HepG2 (cell line): ENCODE results near the gene EMC9. TPM values are rescaled to one million over a fixed set of nuclear protein-coding genes. Genes with fewer than 3 reads are reported as not detected.

Experiments used
- BCL6 ChIP-seq: IDR thresholded peaks from 2 replicates; pipeline ENCODE4 v1.6.1; 2016; ENCODE audit warnings: missing genetic modification reagents, missing compliant biosample characterization
- EED ChIP-seq: sonication (generic); formaldehyde crosslinking; IDR thresholded peaks from 2 replicates; pipeline ENCODE4 v1.5.0; 2020; ENCODE audit warnings: mild to moderate bottlenecking, missing genetic modification reagents
- IKZF1 ChIP-seq: fragments of 450-650 bp; IDR thresholded peaks from 2 replicates; pipeline ENCODE4 v1.7.1; 2016
- NAIF1 ChIP-seq: sonication (generic); formaldehyde crosslinking; IDR thresholded peaks from 2 replicates; pipeline ENCODE4 v1.5.0; 2020; ENCODE audit warnings: mild to moderate bottlenecking, missing genetic modification reagents, borderline replicate concordance
- PHB2 ChIP-seq: fragments of 450-650 bp; IDR thresholded peaks from 2 replicates; pipeline ENCODE4 v1.6.1; 2018; ENCODE audit not compliant: partially characterized antibody
- POGK ChIP-seq: sonication (generic); formaldehyde crosslinking; conservative IDR thresholded peaks from 2 replicates; pipeline ENCODE4 v1.8.0; 2022; ENCODE audit warnings: mild to moderate bottlenecking, moderate library complexity, missing genetic modification reagents
- ZFP91 ChIP-seq: sonication (generic); formaldehyde crosslinking; IDR thresholded peaks from 2 replicates; pipeline ENCODE4 v1.9.0; 2022; ENCODE audit warnings: missing genetic modification reagents, mild to moderate bottlenecking, borderline replicate concordance
- ZIK1 ChIP-seq: sonication (generic); formaldehyde crosslinking; IDR thresholded peaks from 2 replicates; pipeline ENCODE4 v1.5.0; 2020; ENCODE audit warnings: mild to moderate bottlenecking, low read depth, missing genetic modification reagents, borderline replicate concordance
- ZKSCAN5 ChIP-seq: sonication (generic); formaldehyde crosslinking; IDR thresholded peaks from 2 replicates; pipeline ENCODE4 v1.5.1; 2020; ENCODE audit warnings: mild to moderate bottlenecking, missing genetic modification reagents
- ZNF17 ChIP-seq: sonication (generic); formaldehyde crosslinking; IDR thresholded peaks from 2 replicates; pipeline ENCODE4 v1.5.0; 2020; ENCODE audit warnings: mild to moderate bottlenecking, missing genetic modification reagents
- ZNF235 ChIP-seq: sonication (generic); formaldehyde crosslinking; IDR thresholded peaks from 2 replicates; pipeline ENCODE4 v1.8.1; 2023; ENCODE audit warnings: mild to moderate bottlenecking, missing genetic modification reagents, borderline replicate concordance
- ZNF253 ChIP-seq: sonication (generic); formaldehyde crosslinking; IDR thresholded peaks from 2 replicates; pipeline ENCODE4 v1.8.0; 2022; ENCODE audit warnings: mild to moderate bottlenecking, missing genetic modification reagents, borderline replicate concordance
- ZNF264 ChIP-seq: sonication (generic); formaldehyde crosslinking; IDR thresholded peaks from 2 replicates; pipeline ENCODE4 v1.4.0; 2020; ENCODE audit warnings: missing genetic modification reagents
- ZNF546 ChIP-seq: sonication (generic); formaldehyde crosslinking; conservative IDR thresholded peaks from 2 replicates; pipeline ENCODE4 v1.8.1; 2023; ENCODE audit warnings: mild to moderate bottlenecking, missing genetic modification reagents
- ZNF660 ChIP-seq: sonication (generic); formaldehyde crosslinking; IDR thresholded peaks from 2 replicates; pipeline ENCODE4 v1.5.1; 2020; ENCODE audit warnings: mild to moderate bottlenecking, low read depth, missing genetic modification reagents, borderline replicate concordance
- ZSCAN21 ChIP-seq: sonication (generic); formaldehyde crosslinking; IDR thresholded peaks from 2 replicates; pipeline ENCODE4 v1.8.0; 2022; ENCODE audit warnings: mild to moderate bottlenecking, missing genetic modification reagents, moderate library complexity, borderline replicate concordance
- polyA plus RNA-seq, 8 experiments: library from polyadenylated mRNA; depleted of rRNA in 3 of 8; stranded (reverse) in 7 of 8; unstranded in 1 of 8; fragments of >200 nt; fragmentation: Illumina TruSeq in 4 of 8; extraction: Trizol in 4 of 8; gene quantifications; 2 replicates each; pipeline versions ENCODE4 v1.2.1 to v1.2.3, GENCODE V29; 2011 to 2016; ENCODE audit warnings: low read depth in 4 of 8, missing spikeins in 1 of 8, mixed read lengths in 1 of 8; ENCODE audit not compliant: insufficient read depth in 1 of 8
- total RNA-seq, 5 experiments: library from RNA; depleted of rRNA; stranded (reverse); fragments of >200 nt; fragmentation: Illumina TruSeq; extraction: Trizol; gene quantifications; 2 replicates each; pipeline ENCODE4 v1.2.3, GENCODE V29; 2016; ENCODE audit warnings: low read depth in 1 of 5
- TF ChIP-seq, protein P1 (sequence below): sonication (generic); formaldehyde crosslinking; IDR thresholded peaks from 2 replicates; pipeline ENCODE4 v1.5.1; 2020; ENCODE audit warnings: mild to moderate bottlenecking, missing genetic modification reagents, borderline replicate concordance
- TF ChIP-seq, protein P2 (sequence below): sonication (generic); formaldehyde crosslinking; IDR thresholded peaks from 2 replicates; pipeline ENCODE4 v1.4.0; 2020; ENCODE audit warnings: missing genetic modification reagents
- TF ChIP-seq, protein P3 (sequence below): sonication (generic); formaldehyde crosslinking; IDR thresholded peaks from 2 replicates; pipeline ENCODE4 v1.4.0; 2020; ENCODE audit warnings: missing genetic modification reagents, borderline replicate concordance

EMC9 gene
- total and polyA plus RNA-seq, 2 of the 13 experiments (the other 11 are each of a cell fraction or from before 2014, with no cell fraction given): 60.5 to 78.7 TPM

- peak; percentile 96 for TF ChIP-seq ZFP91 (CRISPR knock-in tag)
- no peak for TF ChIP-seq IKZF1
- TF ChIP-seq, protein P1, sequence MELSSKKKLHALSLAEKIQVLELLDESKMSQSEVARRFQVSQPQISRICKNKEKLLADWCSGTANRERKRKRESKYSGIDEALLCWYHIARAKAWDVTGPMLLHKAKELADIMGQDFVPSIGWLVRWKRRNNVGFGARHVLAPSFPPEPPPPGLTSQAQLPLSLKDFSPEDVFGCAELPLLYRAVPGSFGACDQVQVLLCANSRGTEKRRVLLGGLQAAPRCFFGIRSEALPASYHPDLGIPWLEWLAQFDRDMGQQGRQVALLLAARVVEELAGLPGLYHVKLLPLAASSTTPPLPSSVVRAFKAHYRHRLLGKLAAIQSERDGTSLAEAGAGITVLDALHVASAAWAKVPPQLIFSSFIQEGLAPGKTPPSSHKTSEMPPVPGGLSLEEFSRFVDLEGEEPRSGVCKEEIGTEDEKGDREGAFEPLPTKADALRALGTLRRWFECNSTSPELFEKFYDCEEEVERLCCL: peak; percentile 93; the same call in 1 of the 2 replicates
- TF ChIP-seq ZNF660 (CRISPR knock-in tag): peak; percentile 25; the same call in 1 of the 2 replicates
- peak; percentile 97 for TF ChIP-seq ZNF264 (CRISPR knock-in tag)
- TF ChIP-seq ZNF546 (CRISPR knock-in tag): peak; percentile 80; the same call in 1 of the 2 replicates
- TF ChIP-seq EED (CRISPR knock-in tag): peak; percentile 89
- TF ChIP-seq NAIF1: no peak
- TF ChIP-seq ZNF235 (CRISPR knock-in tag): no peak; the same call in 1 of the 2 replicates
- TF ChIP-seq, protein P2, sequence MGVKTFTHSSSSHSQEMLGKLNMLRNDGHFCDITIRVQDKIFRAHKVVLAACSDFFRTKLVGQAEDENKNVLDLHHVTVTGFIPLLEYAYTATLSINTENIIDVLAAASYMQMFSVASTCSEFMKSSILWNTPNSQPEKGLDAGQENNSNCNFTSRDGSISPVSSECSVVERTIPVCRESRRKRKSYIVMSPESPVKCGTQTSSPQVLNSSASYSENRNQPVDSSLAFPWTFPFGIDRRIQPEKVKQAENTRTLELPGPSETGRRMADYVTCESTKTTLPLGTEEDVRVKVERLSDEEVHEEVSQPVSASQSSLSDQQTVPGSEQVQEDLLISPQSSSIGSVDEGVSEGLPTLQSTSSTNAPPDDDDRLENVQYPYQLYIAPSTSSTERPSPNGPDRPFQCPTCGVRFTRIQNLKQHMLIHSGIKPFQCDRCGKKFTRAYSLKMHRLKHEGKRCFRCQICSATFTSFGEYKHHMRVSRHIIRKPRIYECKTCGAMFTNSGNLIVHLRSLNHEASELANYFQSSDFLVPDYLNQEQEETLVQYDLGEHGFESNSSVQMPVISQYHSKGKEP (CRISPR knock-in tag): peak; percentile 41; the same call in 1 of the 2 replicates
- TF ChIP-seq ZNF17 (CRISPR knock-in tag): 0 out of 2 replicates have a peak, but pooled peaks have one; percentile 41
- peak; percentile 93 for TF ChIP-seq BCL6 (CRISPR knock-in tag)
- peak; percentile 98 for TF ChIP-seq ZIK1
- TF ChIP-seq ZSCAN21: peak; percentile 98
- TF ChIP-seq PHB2: no peak
- peak; percentile 99 for TF ChIP-seq POGK (CRISPR knock-in tag)
- 0 out of 2 replicates have a peak, but pooled peaks have one; percentile 12 for TF ChIP-seq ZKSCAN5 (CRISPR knock-in tag)
- TF ChIP-seq ZNF253 (CRISPR knock-in tag): peak; percentile 89; the same call in 1 of the 2 replicates
- TF ChIP-seq, protein P3, sequence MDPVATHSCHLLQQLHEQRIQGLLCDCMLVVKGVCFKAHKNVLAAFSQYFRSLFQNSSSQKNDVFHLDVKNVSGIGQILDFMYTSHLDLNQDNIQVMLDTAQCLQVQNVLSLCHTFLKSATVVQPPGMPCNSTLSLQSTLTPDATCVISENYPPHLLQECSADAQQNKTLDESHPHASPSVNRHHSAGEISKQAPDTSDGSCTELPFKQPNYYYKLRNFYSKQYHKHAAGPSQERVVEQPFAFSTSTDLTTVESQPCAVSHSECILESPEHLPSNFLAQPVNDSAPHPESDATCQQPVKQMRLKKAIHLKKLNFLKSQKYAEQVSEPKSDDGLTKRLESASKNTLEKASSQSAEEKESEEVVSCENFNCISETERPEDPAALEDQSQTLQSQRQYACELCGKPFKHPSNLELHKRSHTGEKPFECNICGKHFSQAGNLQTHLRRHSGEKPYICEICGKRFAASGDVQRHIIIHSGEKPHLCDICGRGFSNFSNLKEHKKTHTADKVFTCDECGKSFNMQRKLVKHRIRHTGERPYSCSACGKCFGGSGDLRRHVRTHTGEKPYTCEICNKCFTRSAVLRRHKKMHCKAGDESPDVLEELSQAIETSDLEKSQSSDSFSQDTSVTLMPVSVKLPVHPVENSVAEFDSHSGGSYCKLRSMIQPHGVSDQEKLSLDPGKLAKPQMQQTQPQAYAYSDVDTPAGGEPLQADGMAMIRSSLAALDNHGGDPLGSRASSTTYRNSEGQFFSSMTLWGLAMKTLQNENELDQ (CRISPR knock-in tag): no peak; the same call in 1 of the 2 replicates
These were observed 27.4 kb downstream of the EMC9 start (continued) for GRCh38 chr14:24113801-24114531.
